Measurements from ENCODE around the gene OR12D3. TPM values are rescaled to one million over a fixed set of nuclear protein-coding genes. Genes with fewer than 3 reads are reported as not detected.
A peak's percentile ranks its signal among the peaks of the same experiment; 100 is the strongest.

The OR12D3 gene, protein sequence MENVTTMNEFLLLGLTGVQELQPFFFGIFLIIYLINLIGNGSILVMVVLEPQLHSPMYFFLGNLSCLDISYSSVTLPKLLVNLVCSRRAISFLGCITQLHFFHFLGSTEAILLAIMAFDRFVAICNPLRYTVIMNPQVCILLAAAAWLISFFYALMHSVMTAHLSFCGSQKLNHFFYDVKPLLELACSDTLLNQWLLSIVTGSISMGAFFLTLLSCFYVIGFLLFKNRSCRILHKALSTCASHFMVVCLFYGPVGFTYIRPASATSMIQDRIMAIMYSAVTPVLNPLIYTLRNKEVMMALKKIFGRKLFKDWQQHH
- total RNA-seq (2021; ENCODE audit: unreplicated experiment), result not detected
- not detected in 2 replicates for polyA plus RNA-seq (2012)
- not detected for Bru-seq, nascent RNA
- BruChase-seq, experiment 1, labeled RNA remaining after a 6-hour chase, result not detected
- not detected for BruChase-seq, experiment 2, labeled RNA remaining after a 2-hour chase
- long read RNA-seq, result 0 reads

DNA sequence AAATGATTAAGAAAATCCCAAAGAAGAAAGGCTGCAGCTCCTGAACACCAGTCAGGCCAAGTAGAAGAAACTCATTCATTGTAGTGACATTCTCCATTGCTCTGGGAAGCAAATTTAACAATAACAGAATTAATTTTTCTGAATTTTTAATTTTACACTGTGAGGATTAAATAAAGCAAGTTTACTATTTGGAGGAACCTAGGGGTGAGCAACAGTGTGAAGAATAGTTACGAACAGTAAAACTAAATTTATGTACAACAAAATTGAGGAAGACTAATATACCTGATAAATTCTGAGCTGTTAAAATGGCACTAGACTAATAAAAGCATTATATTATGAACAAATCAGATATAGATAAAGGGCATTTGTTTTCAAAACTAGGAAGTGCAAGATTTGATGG lies at the start of gene OR12D3:
OR12D3 (minus strand) TSS at position 101 of the 400 bp plus-strand sequence; CDS start at position 97, 4 bp downstream.
- Histone ChIP-seq H3K4me3 (replicated peaks in 1 of 2; ENCODE audit: low read depth in 1 of 2, low read length in 2 of 2) (no peak within 1 kb of the TSS), H3K79me2 (ENCODE audit: insufficient read depth, low read length) (no peaks in the 10 kb centered on the region), H3K9me3 (ENCODE audit: control insufficient read depth in 1 of 2, insufficient read depth in 1 of 2, low read depth in 1 of 2, low read length in 2 of 2) (no peaks in the 10 kb centered on the region), H4K20me1 (ENCODE audit: insufficient read depth) (no peaks in the 10 kb centered on the region), H3K36me3 (ENCODE audit: control insufficient read depth in 1 of 2, insufficient read depth in 2 of 2, low read length in 2 of 2) (no peaks in the 10 kb centered on the region), H3K27me3 (ENCODE audit: insufficient read depth, low read length) (no peaks in the 10 kb centered on the region), H3K4me1 (ENCODE audit: control insufficient read depth in 1 of 2, insufficient read depth in 2 of 2, low read length in 2 of 2) (no peaks in the 10 kb centered on the region), H3K4me2 (ENCODE audit: low read length) (no peak within 1 kb of the TSS), H3K9ac (ENCODE audit: low read length) (no peak within 1 kb of the TSS), H3K9me2 (ENCODE audit: insufficient read depth) (no peaks in the 10 kb centered on the region), H2AFZ (ENCODE audit: low read depth, low read length, poor library complexity, severe bottlenecking) (peak within 1 kb of the TSS; percentile 87), H3K27ac (ENCODE audit: low read depth, low read length) (no peak within 1 kb of the TSS)
- TF ChIP-seq POLR2AphosphoS5 (IDR thresholded peaks at IDR 0.05; ENCODE audit: low read depth, low read length), result no peak
- no peak for TF ChIP-seq JUND (IDR thresholded peaks at IDR 0.05)
- TF ChIP-seq EZH2phosphoT487 (IDR thresholded peaks at IDR 0.05; ENCODE audit: borderline replicate concordance), result no peak
- no peak for TF ChIP-seq SP1 (IDR thresholded peaks at IDR 0.05; ENCODE audit: low read depth)
- no peak for TF ChIP-seq ELF1 (IDR thresholded peaks at IDR 0.05; ENCODE audit: borderline replicate concordance, low read depth)
- TF ChIP-seq, protein P1, sequence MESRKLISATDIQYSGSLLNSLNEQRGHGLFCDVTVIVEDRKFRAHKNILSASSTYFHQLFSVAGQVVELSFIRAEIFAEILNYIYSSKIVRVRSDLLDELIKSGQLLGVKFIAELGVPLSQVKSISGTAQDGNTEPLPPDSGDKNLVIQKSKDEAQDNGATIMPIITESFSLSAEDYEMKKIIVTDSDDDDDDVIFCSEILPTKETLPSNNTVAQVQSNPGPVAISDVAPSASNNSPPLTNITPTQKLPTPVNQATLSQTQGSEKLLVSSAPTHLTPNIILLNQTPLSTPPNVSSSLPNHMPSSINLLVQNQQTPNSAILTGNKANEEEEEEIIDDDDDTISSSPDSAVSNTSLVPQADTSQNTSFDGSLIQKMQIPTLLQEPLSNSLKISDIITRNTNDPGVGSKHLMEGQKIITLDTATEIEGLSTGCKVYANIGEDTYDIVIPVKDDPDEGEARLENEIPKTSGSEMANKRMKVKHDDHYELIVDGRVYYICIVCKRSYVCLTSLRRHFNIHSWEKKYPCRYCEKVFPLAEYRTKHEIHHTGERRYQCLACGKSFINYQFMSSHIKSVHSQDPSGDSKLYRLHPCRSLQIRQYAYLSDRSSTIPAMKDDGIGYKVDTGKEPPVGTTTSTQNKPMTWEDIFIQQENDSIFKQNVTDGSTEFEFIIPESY (IDR thresholded peaks at IDR 0.05; ENCODE audit: extremely low read depth, insufficient replicate concordance, low read length), result no peak
- no peak for TF ChIP-seq ZFX (IDR thresholded peaks at IDR 0.05)
- POLR2A ChIA-PET, result no interaction called here
- DNase-seq (ENCODE audit: low read depth, low spot score), result no peak
- CTCF ChIA-PET, result interaction anchor here (2.9 to 3.0 kb wide), 3 partner anchors 214 to 321 kb away, joined by 17 to 40 read pairs (median 20); no protein-coding TSS in a partner anchor
- RAD21 ChIA-PET (ENCODE audit: low non-redundant PET in 1 of 2, low total read pairs in 2 of 2, uncharacterized antibody in 2 of 2, unreplicated experiment in 2 of 2), result no interaction called here
- BruUV-seq (replicated peaks), result no TSS peak
- no peak for ATAC-seq
- intact Hi-C loops (cut with micrococcal nuclease), result loop anchor here (5.0 kb wide), 2 partner anchors 277 to 322 kb away; no protein-coding TSS in a partner anchor

Data from HCT116 (cell line).